Astrocyte (in vitro differentiated cells and primary cell): ENCODE measurements around the gene ASPHD1. TPM values are rescaled to one million over a fixed set of nuclear protein-coding genes. Genes with fewer than 3 reads are reported as not detected.

Experiments
- DNase-seq: peaks from one replicate; pipeline ENCODE4 v3.0.0-alpha.2; 2010; ENCODE audit warnings: low read depth
- FAIRE-seq: peaks from 2 replicates; lab custom pipeline; 2011; peaks lifted over from hg19 to GRCh38; lab: Jason Lieb, UNC
- H2AFZ ChIP-seq: 2 replicates; pipeline ENCODE4 v1.6.0; 2012; ENCODE audit warnings: low read depth, low read length, inconsistent platforms
- H3K27ac ChIP-seq: 2 replicates; pipeline ENCODE4 v1.5.1; 2011; ENCODE audit warnings: low read depth, low read length, inconsistent platforms
- H3K27me3 ChIP-seq: 2 replicates; pipeline ENCODE4 v1.6.0; 2011; ENCODE audit warnings: low read length, inconsistent platforms; ENCODE audit not compliant: insufficient read depth
- H3K36me3 ChIP-seq: 2 replicates; pipeline ENCODE4 v1.5.1; 2011; ENCODE audit warnings: low read length, inconsistent platforms; ENCODE audit not compliant: insufficient read depth
- H3K4me1 ChIP-seq: 2 replicates; pipeline ENCODE4 v1.5.1; 2011; ENCODE audit warnings: low read length, inconsistent platforms; ENCODE audit not compliant: insufficient read depth
- H3K4me2 ChIP-seq: 2 replicates; pipeline ENCODE4 v1.6.0; 2012; ENCODE audit warnings: low read length, inconsistent platforms
- H3K4me3 ChIP-seq: 2 replicates; pipeline ENCODE4 v1.5.1; 2011; ENCODE audit warnings: low read depth, mild to moderate bottlenecking, low read length, inconsistent platforms; ENCODE audit not compliant: insufficient read depth
- H3K79me2 ChIP-seq: 2 replicates; pipeline ENCODE4 v1.6.0; 2012; ENCODE audit warnings: mild to moderate bottlenecking, low read length, inconsistent platforms; ENCODE audit not compliant: insufficient read depth
- H3K9ac ChIP-seq: 2 replicates; pipeline ENCODE4 v1.6.0; 2012; ENCODE audit warnings: mild to moderate bottlenecking, low read length, inconsistent platforms
- H3K9me3 ChIP-seq: 2 replicates; pipeline ENCODE4 v1.5.1; 2012; ENCODE audit warnings: low read depth, mild to moderate bottlenecking, low read length, inconsistent platforms; ENCODE audit not compliant: insufficient read depth
- H4K20me1 ChIP-seq: 2 replicates; pipeline ENCODE4 v1.6.0; 2012; ENCODE audit warnings: low read length, inconsistent platforms; ENCODE audit not compliant: insufficient read depth
- H3K27ac Mint-ChIP-seq: one replicate; pipeline ENCODE4 v1.8.0; 2021; ENCODE audit warnings: mild to moderate bottlenecking, mixed read lengths; ENCODE audit not compliant: unreplicated experiment
- H3K27me3 Mint-ChIP-seq: one replicate; pipeline ENCODE4 v1.8.0; 2021; ENCODE audit warnings: low read depth, mixed read lengths; ENCODE audit not compliant: unreplicated experiment
- H3K36me3 Mint-ChIP-seq: one replicate; pipeline ENCODE4 v1.8.0; 2021; ENCODE audit warnings: low read depth, mixed read lengths; ENCODE audit not compliant: unreplicated experiment
- H3K4me1 Mint-ChIP-seq: one replicate; pipeline ENCODE4 v1.8.0; 2021; ENCODE audit warnings: low read depth, mixed read lengths; ENCODE audit not compliant: unreplicated experiment
- H3K4me3 Mint-ChIP-seq: one replicate; pipeline ENCODE4 v1.8.0; 2021; ENCODE audit warnings: mild to moderate bottlenecking, moderate library complexity, mixed read lengths; ENCODE audit not compliant: unreplicated experiment
- H3K9me3 Mint-ChIP-seq: one replicate; pipeline ENCODE4 v1.8.0; 2021; ENCODE audit warnings: mild to moderate bottlenecking, mixed read lengths; ENCODE audit not compliant: unreplicated experiment
- CTCF ChIP-seq: IDR thresholded peaks from 2 replicates; pipeline ENCODE4 v1.5.1; 2011; ENCODE audit warnings: low read depth, mild to moderate bottlenecking, inconsistent platforms, low read length, moderate library complexity; ENCODE audit not compliant: insufficient read depth
- EZH2 ChIP-seq: IDR thresholded peaks from 2 replicates; pipeline ENCODE4 v1.6.1; 2012; ENCODE audit warnings: mild to moderate bottlenecking, low read length, inconsistent platforms; ENCODE audit not compliant: insufficient read depth
- total RNA-seq: library from RNA; stranded (reverse); gene quantifications from 2 replicates; pipeline ENCODE4 v1.2.1, GENCODE V29; 2021

Gene ASPHD1
- total RNA-seq, 1 donor from 2014 or later, result 43.3 TPM

- Histone ChIP-seq H3K36me3 (no peaks in the 10 kb centered on the region), H3K4me2 (peak overlapping the region; percentile 100), H3K9ac (peak overlapping the region; percentile 73), H2AFZ (peak overlapping the region; percentile 60), H3K4me1 (peaks cover 23% of the 10 kb centered on the region), H3K27ac (peak overlapping the region; percentile 42), H3K79me2 (peaks cover 4% of the 10 kb centered on the region), H3K27me3 (peaks cover 7% of the 10 kb centered on the region), H4K20me1 (peaks cover 19% of the 10 kb centered on the region), H3K9me3 (no peaks in the 10 kb centered on the region), H3K4me3 (peak overlapping the region; percentile 59)
- peak overlapping the region; percentile 90 for H3K27ac Mint-ChIP-seq
- FAIRE-seq, result no peak
- no peaks in the 10 kb centered on the region for H3K27me3 Mint-ChIP-seq
- peaks cover 20% of the 10 kb centered on the region for H3K4me1 Mint-ChIP-seq
- peak overlapping the region; percentile 90 for H3K4me3 Mint-ChIP-seq
- H3K9me3 Mint-ChIP-seq, result no peaks in the 10 kb centered on the region
- H3K36me3 Mint-ChIP-seq, result peaks cover 8% of the 10 kb centered on the region
- peak; percentile 12 for DNase-seq
- TF ChIP-seq EZH2 (no peak), CTCF (no peak)
Measured at GRCh38 chr16:29898804-29899515, 1.3 kb upstream of the ASPHD1 start.

- Histone ChIP-seq H3K4me2 (peak within 1 kb of the TSS; percentile 100), H3K36me3 (no peaks in the 10 kb centered on the region), H3K27ac (peak within 1 kb of the TSS; percentile 75), H2AFZ (peak within 1 kb of the TSS; percentile 99), H3K79me2 (peaks cover 4% of the 10 kb centered on the region), H3K27me3 (peaks cover 7% of the 10 kb centered on the region), H3K9ac (peak within 1 kb of the TSS; percentile 90), H3K4me3 (peak within 1 kb of the TSS; percentile 74), H3K4me1 (peaks cover 23% of the 10 kb centered on the region), H4K20me1 (peaks cover 21% of the 10 kb centered on the region), H3K9me3 (no peaks in the 10 kb centered on the region)
- TF ChIP-seq CTCF (peak; percentile 13), EZH2 (no peak)
- H3K27ac Mint-ChIP-seq, result peak within 1 kb of the TSS; percentile 90
- H3K36me3 Mint-ChIP-seq, result peaks cover 6% of the 10 kb centered on the region
- FAIRE-seq, result no peak
- H3K9me3 Mint-ChIP-seq, result no peaks in the 10 kb centered on the region
- no peaks in the 10 kb centered on the region for H3K27me3 Mint-ChIP-seq
- peak; percentile 88 for DNase-seq
- H3K4me3 Mint-ChIP-seq, result peak within 1 kb of the TSS; percentile 93
- H3K4me1 Mint-ChIP-seq, result peaks cover 20% of the 10 kb centered on the region
Measured at GRCh38 chr16:29899516-29900101, 679 bp upstream of the ASPHD1 start, which contains the start of gene SEZ6L2. SEZ6L2 (minus strand) TSS chr16:29899550; CDS start chr16:29899019, 531 bp downstream.
